ENCODE measurements around the gene HSPA12B. TPM values are rescaled to one million over a fixed set of nuclear protein-coding genes. Genes with fewer than 3 reads are reported as not detected.
A peak's percentile ranks its signal among the peaks of the same experiment; 100 is the strongest.

The HSPA12B gene
- total and polyA plus RNA-seq, 2 of the 13 experiments (the other 11 are each of a cell fraction or from before 2014, with no cell fraction given) = 0.01 TPM; not detected in 1

DNA sequence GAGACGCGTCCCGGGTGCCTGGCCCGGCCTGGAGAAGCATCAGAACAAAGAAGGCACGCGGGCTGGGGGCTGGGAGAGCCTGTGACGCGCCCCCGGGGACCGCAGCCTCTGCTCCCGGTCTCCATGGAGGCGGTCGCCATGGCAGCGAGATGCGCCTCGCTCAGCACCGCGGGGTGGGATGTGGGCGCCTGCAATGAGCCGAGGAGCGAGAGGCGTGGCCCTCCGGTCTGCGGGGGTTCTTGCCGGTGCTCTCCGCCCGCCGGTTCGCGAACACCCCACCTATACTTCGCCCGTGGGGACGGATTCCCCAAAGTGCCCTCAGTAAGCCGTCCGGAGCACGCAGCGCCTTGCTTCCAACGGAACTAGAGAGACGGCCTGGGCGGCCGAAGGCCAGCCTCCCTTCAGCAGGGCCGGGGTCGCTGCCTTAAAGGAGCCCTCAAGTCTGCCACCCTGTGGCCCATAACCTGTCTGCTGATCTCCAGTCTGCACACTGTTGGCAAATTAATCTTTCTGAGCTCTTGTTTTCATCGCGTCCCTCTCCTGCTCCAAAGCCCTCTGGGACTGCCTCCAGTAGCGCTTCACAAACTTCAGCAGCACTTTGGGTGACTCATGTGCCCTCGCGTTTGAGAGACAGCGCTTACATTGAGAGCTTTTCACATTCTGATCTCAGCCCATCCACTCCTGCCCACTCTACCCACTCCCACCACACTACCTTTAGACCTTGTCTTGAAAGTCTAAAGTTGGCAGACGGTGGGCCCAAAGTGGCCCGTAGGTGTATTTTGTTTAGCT is 36.1 kb downstream of the HSPA12B start (continued):
- TF ChIP-seq PLSCR1 (CRISPR knock-in tag; IDR thresholded peaks at IDR 0.05; ENCODE audit: borderline replicate concordance) (no peak), SALL1 (CRISPR knock-in tag; IDR thresholded peaks at IDR 0.05) (0 out of 2 replicates have a peak, but pooled peaks have one; percentile 44), CCDC6 (CRISPR knock-in tag; IDR thresholded peaks at IDR 0.05) (0 out of 2 replicates have a peak, but pooled peaks have one; percentile 42), HMG20A (CRISPR knock-in tag; IDR thresholded peaks at IDR 0.05; ENCODE audit: borderline replicate concordance) (no peak), ZNF101 (CRISPR knock-in tag; IDR thresholded peaks at IDR 0.05; ENCODE audit: borderline replicate concordance, low read depth) (no peak), SKI (IDR thresholded peaks at IDR 0.05; ENCODE audit: partially characterized antibody) (peak; percentile 27), ZNF263 (CRISPR knock-in tag; IDR thresholded peaks at IDR 0.05) (0 out of 2 replicates have a peak, but pooled peaks have one; percentile 24), BRD4 (CRISPR knock-in tag; IDR thresholded peaks at IDR 0.05) (peak; percentile 28; the same call in 1 of the 2 replicates), SOX13 (IDR thresholded peaks at IDR 0.05) (no peak; the same call in 1 of the 2 replicates), SOX13 (CRISPR knock-in tag; conservative IDR thresholded peaks at IDR 0.05 in 1 of 2, IDR thresholded peaks at IDR 0.05 in 1 of 2) (0 out of 4 replicates have a peak, but pooled peaks of 1 of the 2 experiments have one; percentile 24), RBAK (CRISPR knock-in tag; IDR thresholded peaks at IDR 0.05) (no peak), IRF9 (CRISPR knock-in tag; IDR thresholded peaks at IDR 0.05; ENCODE audit: borderline replicate concordance) (peak; percentile 51; the same call in 1 of the 2 replicates), ZNF136 (CRISPR knock-in tag; IDR thresholded peaks at IDR 0.05; ENCODE audit: low read depth) (peak; percentile 74; the same call in 1 of the 2 replicates), STAG1 (CRISPR knock-in tag; IDR thresholded peaks at IDR 0.05) (peak; percentile 64), KMT2A (CRISPR knock-in tag; IDR thresholded peaks at IDR 0.05) (peak; percentile 23; the same call in 1 of the 2 replicates), TFDP1 (CRISPR knock-in tag; IDR thresholded peaks at IDR 0.05; ENCODE audit: borderline replicate concordance) (peak; percentile 33; the same call in 1 of the 2 replicates), REXO4 (CRISPR knock-in tag; IDR thresholded peaks at IDR 0.05; ENCODE audit: borderline replicate concordance) (0 out of 2 replicates have a peak, but pooled peaks have one; percentile 44), LCORL (IDR thresholded peaks at IDR 0.05) (no peak), LCORL (CRISPR knock-in tag; IDR thresholded peaks at IDR 0.05) (peak; percentile 56), HBP1 (CRISPR knock-in tag; IDR thresholded peaks at IDR 0.05; ENCODE audit: low read depth) (no peak), RFXANK (CRISPR knock-in tag; IDR thresholded peaks at IDR 0.05) (0 out of 2 replicates have a peak, but pooled peaks have one; percentile 18), NFRKB (IDR thresholded peaks at IDR 0.05) (no peak), NONO (IDR thresholded peaks at IDR 0.05) (no peak), NONO (CRISPR knock-in tag; conservative IDR thresholded peaks at IDR 0.05) (0 out of 2 replicates have a peak, but pooled peaks have one; percentile 17)
- TF ChIP-seq, protein P1, sequence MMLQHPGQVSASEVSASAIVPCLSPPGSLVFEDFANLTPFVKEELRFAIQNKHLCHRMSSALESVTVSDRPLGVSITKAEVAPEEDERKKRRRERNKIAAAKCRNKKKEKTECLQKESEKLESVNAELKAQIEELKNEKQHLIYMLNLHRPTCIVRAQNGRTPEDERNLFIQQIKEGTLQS (CRISPR knock-in tag; IDR thresholded peaks at IDR 0.05) = 0 out of 2 replicates have a peak, but pooled peaks have one; percentile 19
- TF ChIP-seq, protein P2, sequence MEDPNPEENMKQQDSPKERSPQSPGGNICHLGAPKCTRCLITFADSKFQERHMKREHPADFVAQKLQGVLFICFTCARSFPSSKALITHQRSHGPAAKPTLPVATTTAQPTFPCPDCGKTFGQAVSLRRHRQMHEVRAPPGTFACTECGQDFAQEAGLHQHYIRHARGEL (CRISPR knock-in tag; IDR thresholded peaks at IDR 0.05) = peak; percentile 90; the same call in 1 of the 2 replicates

All from HepG2 (cell line).